ENCODE results near the gene A4GALT. TPM values are rescaled to one million over a fixed set of nuclear protein-coding genes. Genes with fewer than 3 reads are reported as not detected.

A4GALT gene
- total and polyA plus RNA-seq, 2 of the 13 experiments (the other 11 are each of a cell fraction or from before 2014, with no cell fraction given): 0.09 to 1.1 TPM

DNA sequence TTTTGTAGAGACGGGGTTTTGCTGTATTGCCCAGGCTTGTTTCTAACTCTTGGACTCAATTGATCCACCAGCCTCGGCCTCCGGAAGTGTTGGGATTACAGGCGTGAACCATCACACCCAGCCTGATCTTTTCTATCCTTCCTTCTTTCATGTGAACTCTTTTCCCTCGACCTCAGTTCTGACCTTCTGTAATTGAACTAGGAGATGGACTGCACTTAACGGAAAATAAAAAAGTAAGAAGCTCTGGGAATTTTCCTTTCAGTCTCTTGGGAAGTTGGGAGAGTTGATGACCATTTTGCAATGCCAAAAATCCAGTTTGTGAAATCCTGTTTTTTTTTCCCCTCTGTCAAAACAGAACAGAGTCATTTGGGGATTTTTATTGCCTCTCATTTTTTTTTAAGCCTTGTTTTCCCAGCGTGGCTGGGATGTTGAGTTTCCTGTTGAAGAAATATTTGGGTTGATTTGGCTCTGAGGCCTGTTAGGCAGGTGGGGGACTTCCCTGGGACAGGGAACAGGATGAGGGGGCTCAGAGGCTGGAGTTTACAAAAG lies 44.5 kb downstream of the A4GALT start (continued):
- TF ChIP-seq, protein P1, sequence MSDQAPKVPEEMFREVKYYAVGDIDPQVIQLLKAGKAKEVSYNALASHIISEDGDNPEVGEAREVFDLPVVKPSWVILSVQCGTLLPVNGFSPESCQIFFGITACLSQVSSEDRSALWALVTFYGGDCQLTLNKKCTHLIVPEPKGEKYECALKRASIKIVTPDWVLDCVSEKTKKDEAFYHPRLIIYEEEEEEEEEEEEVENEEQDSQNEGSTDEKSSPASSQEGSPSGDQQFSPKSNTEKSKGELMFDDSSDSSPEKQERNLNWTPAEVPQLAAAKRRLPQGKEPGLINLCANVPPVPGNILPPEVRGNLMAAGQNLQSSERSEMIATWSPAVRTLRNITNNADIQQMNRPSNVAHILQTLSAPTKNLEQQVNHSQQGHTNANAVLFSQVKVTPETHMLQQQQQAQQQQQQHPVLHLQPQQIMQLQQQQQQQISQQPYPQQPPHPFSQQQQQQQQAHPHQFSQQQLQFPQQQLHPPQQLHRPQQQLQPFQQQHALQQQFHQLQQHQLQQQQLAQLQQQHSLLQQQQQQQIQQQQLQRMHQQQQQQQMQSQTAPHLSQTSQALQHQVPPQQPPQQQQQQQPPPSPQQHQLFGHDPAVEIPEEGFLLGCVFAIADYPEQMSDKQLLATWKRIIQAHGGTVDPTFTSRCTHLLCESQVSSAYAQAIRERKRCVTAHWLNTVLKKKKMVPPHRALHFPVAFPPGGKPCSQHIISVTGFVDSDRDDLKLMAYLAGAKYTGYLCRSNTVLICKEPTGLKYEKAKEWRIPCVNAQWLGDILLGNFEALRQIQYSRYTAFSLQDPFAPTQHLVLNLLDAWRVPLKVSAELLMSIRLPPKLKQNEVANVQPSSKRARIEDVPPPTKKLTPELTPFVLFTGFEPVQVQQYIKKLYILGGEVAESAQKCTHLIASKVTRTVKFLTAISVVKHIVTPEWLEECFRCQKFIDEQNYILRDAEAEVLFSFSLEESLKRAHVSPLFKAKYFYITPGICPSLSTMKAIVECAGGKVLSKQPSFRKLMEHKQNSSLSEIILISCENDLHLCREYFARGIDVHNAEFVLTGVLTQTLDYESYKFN (CRISPR knock-in tag; conservative IDR thresholded peaks at IDR 0.05): peak; percentile 81
- TF ChIP-seq HOXD1 (CRISPR knock-in tag; IDR thresholded peaks at IDR 0.05) (no peak), TBX3 (IDR thresholded peaks at IDR 0.05; ENCODE audit: borderline replicate concordance) (peak; percentile 37; the same call in 1 of the 2 replicates), ZSCAN25 (CRISPR knock-in tag; IDR thresholded peaks at IDR 0.05) (no peak), ZNF30 (CRISPR knock-in tag; IDR thresholded peaks at IDR 0.05) (no peak), IKZF4 (CRISPR knock-in tag; IDR thresholded peaks at IDR 0.05; ENCODE audit: borderline replicate concordance, low read depth, not compliant biosample characterization) (no peak), FOXM1 (CRISPR knock-in tag; IDR thresholded peaks at IDR 0.05) (no peak), ZNF772 (CRISPR knock-in tag; IDR thresholded peaks at IDR 0.05) (0 out of 2 replicates have a peak, but pooled peaks have one; percentile 22), MED1 (CRISPR knock-in tag; IDR thresholded peaks at IDR 0.05) (peak; percentile 44; the same call in 1 of the 2 replicates), KAT2B (IDR thresholded peaks at IDR 0.05; ENCODE audit: borderline replicate concordance, low read depth, low read length) (no peak)
- TF ChIP-seq, protein P2, sequence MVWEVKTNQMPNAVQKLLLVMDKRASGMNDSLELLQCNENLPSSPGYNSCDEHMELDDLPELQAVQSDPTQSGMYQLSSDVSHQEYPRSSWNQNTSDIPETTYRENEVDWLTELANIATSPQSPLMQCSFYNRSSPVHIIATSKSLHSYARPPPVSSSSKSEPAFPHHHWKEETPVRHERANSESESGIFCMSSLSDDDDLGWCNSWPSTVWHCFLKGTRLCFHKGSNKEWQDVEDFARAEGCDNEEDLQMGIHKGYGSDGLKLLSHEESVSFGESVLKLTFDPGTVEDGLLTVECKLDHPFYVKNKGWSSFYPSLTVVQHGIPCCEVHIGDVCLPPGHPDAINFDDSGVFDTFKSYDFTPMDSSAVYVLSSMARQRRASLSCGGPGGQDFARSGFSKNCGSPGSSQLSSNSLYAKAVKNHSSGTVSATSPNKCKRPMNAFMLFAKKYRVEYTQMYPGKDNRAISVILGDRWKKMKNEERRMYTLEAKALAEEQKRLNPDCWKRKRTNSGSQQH (CRISPR knock-in tag; IDR thresholded peaks at IDR 0.05; ENCODE audit: low read depth): 0 out of 2 replicates have a peak, but pooled peaks have one; percentile 37
- TF ChIP-seq, protein P3, sequence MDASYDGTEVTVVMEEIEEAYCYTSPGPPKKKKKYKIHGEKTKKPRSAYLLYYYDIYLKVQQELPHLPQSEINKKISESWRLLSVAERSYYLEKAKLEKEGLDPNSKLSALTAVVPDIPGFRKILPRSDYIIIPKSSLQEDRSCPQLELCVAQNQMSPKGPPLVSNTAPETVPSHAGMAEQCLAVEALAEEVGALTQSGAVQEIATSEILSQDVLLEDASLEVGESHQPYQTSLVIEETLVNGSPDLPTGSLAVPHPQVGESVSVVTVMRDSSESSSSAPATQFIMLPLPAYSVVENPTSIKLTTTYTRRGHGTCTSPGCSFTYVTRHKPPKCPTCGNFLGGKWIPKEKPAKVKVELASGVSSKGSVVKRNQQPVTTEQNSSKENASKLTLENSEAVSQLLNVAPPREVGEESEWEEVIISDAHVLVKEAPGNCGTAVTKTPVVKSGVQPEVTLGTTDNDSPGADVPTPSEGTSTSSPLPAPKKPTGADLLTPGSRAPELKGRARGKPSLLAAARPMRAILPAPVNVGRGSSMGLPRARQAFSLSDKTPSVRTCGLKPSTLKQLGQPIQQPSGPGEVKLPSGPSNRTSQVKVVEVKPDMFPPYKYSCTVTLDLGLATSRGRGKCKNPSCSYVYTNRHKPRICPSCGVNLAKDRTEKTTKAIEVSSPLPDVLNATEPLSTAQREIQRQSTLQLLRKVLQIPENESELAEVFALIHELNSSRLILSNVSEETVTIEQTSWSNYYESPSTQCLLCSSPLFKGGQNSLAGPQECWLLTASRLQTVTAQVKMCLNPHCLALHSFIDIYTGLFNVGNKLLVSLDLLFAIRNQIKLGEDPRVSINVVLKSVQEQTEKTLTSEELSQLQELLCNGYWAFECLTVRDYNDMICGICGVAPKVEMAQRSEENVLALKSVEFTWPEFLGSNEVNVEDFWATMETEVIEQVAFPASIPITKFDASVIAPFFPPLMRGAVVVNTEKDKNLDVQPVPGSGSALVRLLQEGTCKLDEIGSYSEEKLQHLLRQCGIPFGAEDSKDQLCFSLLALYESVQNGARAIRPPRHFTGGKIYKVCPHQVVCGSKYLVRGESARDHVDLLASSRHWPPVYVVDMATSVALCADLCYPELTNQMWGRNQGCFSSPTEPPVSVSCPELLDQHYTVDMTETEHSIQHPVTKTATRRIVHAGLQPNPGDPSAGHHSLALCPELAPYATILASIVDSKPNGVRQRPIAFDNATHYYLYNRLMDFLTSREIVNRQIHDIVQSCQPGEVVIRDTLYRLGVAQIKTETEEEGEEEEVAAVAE (CRISPR knock-in tag; IDR thresholded peaks at IDR 0.05; ENCODE audit: borderline replicate concordance): no peak
- TF ChIP-seq, protein P4, sequence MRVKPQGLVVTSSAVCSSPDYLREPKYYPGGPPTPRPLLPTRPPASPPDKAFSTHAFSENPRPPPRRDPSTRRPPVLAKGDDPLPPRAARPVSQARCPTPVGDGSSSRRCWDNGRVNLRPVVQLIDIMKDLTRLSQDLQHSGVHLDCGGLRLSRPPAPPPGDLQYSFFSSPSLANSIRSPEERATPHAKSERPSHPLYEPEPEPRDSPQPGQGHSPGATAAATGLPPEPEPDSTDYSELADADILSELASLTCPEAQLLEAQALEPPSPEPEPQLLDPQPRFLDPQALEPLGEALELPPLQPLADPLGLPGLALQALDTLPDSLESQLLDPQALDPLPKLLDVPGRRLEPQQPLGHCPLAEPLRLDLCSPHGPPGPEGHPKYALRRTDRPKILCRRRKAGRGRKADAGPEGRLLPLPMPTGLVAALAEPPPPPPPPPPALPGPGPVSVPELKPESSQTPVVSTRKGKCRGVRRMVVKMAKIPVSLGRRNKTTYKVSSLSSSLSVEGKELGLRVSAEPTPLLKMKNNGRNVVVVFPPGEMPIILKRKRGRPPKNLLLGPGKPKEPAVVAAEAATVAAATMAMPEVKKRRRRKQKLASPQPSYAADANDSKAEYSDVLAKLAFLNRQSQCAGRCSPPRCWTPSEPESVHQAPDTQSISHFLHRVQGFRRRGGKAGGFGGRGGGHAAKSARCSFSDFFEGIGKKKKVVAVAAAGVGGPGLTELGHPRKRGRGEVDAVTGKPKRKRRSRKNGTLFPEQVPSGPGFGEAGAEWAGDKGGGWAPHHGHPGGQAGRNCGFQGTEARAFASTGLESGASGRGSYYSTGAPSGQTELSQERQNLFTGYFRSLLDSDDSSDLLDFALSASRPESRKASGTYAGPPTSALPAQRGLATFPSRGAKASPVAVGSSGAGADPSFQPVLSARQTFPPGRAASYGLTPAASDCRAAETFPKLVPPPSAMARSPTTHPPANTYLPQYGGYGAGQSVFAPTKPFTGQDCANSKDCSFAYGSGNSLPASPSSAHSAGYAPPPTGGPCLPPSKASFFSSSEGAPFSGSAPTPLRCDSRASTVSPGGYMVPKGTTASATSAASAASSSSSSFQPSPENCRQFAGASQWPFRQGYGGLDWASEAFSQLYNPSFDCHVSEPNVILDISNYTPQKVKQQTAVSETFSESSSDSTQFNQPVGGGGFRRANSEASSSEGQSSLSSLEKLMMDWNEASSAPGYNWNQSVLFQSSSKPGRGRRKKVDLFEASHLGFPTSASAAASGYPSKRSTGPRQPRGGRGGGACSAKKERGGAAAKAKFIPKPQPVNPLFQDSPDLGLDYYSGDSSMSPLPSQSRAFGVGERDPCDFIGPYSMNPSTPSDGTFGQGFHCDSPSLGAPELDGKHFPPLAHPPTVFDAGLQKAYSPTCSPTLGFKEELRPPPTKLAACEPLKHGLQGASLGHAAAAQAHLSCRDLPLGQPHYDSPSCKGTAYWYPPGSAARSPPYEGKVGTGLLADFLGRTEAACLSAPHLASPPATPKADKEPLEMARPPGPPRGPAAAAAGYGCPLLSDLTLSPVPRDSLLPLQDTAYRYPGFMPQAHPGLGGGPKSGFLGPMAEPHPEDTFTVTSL (CRISPR knock-in tag; IDR thresholded peaks at IDR 0.05; ENCODE audit: borderline replicate concordance): peak; percentile 57; the same call in 1 of the 2 replicates

All from HepG2 (cell line).